M059J (cell line): ENCODE results near the gene KLK14. TPM values are rescaled to one million over a fixed set of nuclear protein-coding genes. Genes with fewer than 3 reads are reported as not detected.

Experiments used
- DNase-seq: peaks from one replicate; pipeline ENCODE4 v3.0.0-alpha.2; 2012; ENCODE audit warnings: low read depth
- total RNA-seq: library from RNA; depleted of rRNA; stranded (reverse); fragments of >200 nt; shearing (Covaris generic); gene quantifications from 2 replicates; pipeline ENCODE4 v1.2.3, GENCODE V29; 2014

KLK14 gene
- total RNA-seq, 1 experiment from 2014 or later = not detected

DNA sequence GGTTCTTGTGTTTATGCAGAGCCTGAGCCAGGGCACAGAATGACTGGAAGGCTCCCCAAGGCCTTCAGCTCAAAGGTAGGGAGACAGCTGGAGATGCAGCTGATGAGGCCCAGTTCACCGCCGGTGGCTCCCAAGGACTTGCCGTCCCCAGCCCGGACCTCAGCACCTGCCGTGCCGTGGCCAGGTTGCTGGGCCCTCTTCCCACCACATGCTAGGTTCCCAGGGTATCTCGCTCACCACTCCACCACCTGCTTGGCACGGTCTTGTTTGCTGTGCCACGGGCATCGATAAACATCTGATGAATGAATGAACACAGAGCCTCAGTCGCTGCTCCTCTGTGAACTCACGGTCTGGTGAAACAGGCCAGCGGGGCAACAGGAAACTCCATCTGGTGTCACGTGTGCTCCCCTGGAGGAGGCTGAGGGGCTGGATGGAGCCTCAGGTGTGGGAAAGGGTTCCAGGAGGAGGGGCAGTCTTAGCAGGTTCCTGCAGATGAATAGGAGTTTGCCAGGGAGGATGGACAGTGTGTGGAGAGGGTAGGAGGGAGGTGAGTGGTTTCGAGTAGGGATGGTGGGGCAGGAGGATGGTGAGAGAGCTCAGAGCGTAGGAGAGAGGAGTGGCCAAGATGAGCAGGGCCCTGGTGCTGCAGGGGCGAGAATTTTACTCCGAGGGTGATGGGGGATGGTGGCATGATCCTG, 3.6 kb upstream of the KLK14 start:
- DNase-seq = no peak

DNA sequence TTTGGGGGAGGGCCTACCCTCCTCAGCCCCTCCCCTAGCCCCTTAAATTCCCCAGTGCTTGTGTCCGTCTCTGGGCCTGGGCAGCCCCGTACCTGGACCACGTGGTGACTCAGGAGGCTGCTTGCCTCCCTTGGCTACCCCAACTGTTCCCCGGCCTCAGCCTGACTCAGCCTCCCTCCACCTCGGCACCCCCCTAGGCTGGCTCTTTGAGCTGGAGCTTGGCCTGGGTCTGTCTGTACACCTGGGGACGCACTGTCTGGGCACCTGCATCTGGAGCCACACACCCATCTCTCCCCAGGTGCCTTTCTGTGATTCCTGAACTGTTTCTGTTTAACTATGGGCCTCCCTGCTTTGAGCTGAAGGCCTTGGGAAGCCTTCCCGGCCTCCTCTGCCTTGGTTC, 1.8 kb upstream of the KLK14 start:
- DNase-seq = no peak

DNA sequence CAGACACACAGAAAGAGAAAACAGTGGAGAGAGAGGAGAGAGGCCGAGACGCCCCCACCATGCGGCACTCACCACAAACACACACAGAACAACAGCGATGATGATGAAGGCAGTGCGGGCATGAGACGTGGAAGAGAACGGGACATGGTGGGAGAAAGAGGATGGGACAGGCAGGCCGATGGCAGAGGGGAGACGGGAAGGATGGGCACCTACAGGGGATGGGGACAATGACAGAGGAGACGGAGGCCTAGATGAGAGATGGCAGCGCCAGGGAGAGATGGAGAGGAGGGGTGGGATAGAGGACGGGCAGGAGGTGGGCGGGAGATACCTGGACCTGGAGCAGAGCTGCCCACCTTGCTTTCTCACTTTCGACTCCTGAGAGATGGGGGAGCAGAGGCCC, 1.1 kb upstream of the KLK14 start:
- no peak for DNase-seq

DNA sequence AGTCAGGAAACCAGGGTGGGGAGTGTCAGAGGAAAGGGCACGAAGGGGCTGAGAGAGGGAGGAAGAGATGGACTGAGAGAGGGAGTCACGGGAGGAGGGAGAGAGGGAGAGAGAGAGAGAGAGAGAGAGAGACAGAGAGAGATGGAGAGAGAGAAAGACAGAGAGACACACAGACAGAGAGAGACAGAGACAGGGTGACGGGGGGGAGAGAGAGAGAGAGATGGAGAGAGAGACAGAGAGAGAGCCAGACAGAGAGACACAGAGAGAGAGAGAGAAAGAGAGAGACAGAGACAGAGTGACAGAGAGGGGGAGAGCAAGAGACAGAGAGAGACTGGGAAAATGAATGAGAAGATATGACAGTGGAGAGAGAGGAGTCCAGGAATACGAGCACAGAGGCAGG, 494 bp upstream of the KLK14 start:
- DNase-seq = no peak

DNA sequence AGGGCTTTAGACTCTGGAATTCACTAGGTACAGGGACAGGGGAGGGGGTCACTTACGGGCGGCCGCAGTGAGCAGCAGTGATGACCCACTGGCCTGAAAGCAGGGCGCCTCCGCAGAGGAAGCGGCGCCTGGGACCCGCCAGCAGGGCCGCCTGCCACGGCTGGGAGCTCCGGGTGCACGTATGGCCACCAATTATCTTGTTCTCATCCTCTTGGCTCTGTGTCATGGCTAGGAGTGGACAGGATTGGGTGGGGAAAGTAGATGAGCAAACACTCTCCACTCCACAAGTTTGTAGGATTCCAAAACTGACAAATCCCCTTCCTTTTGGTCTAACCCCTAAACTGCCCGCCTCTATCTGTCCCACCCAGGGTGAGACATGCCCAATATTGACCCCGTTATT, 1.2 kb downstream of the KLK14 start:
- DNase-seq = no peak

DNA sequence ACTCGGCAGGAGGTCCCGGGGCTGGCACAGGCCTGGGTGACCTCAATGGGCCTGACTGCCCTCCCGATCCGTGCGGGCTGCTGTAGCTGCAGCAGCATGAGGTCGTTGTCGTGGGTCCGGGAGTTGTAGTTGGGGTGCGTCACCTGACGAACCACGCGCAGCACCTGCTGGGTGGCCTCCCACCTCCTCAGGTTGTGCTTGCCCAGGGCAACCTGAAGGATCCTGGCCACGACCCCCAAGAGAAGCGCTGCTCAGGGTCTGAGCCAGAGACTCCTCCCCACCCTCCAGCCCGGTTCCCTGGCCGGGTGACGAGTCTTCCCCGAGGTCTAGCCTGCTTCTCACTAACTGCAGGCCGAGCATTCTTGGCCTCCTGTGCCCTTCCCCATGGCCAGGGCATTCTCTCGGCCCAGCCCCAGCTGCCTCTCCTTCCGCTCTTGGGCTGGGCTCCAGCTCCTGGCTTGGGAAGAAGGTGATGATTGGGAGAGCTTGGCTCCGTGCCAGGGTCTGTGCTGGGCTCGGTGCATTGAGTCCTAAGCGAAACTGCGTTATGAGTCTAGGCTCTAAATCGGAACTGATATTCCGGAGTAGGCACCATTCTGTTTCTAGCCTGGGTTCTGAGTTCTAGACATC, 3.1 kb downstream of the KLK14 start:
- no peak for DNase-seq

DNA sequence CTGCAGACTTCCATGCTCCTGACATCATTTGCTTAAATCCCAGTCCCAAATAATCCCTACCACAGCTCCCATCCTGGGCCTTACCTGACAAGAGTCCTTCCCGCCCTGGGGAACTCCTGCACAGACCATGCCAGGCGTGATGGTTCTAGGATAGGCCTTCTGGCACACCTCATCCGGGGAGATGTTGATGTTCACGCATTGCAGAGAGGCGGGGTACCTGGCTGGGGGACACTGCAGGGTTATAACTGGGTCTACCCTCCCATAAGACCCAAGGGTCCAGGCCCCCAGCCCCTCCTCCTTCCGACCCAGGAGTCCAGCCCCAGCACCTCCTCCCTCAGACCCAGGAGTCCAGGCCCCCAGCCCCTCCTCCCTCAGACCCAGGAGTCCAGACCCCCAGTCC, 4.0 kb downstream of the KLK14 start:
- DNase-seq = no peak

DNA sequence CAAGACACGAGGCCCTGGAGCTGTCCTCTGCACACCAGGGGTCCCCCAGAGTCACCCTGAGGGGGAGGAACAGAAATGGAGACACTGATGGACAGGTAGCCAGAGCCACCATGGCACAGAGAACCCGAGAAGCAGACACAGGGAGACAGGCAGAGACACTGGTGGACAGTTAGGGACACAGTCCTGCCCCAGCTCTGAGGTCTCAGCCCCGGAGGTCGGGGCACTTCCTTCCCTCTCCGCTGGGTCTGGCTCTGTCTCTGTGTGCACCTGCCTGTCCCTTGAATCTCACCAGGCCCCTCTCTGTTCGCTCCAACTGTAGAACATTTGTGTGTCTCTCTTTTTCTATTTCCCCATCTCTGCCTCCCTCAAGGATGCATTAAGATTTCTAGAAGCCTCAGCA, 4.6 kb downstream of the KLK14 start:
- no peak for DNase-seq

DNA sequence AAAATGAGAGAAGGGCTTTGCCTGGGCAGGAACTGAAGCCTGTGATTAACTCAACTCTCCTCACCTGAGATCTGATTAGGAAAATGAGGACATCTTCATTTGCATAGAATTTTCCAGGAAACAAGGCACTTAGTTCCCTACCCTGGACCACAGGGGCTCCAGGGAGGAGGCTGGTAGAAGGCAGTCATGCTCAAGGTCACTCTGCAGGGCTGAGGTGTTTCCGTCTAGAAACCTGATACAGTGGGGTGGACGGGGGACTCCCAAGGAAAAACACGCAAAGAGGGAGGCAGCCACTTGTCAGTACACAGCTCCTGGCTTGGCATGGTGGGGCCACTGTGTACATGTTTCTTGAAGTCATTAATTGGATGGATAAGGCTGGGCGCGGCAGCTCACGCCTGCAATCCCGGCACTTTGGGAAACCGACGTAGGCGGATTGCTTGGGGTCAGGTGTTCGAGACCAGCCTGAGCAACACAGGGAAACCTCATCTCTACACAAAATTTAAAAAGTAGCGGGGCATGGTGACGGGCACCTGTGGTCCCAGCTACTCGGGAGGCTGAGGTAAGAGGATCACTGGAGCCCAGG, 6.0 kb downstream of the KLK14 start:
- no peak for DNase-seq

DNA sequence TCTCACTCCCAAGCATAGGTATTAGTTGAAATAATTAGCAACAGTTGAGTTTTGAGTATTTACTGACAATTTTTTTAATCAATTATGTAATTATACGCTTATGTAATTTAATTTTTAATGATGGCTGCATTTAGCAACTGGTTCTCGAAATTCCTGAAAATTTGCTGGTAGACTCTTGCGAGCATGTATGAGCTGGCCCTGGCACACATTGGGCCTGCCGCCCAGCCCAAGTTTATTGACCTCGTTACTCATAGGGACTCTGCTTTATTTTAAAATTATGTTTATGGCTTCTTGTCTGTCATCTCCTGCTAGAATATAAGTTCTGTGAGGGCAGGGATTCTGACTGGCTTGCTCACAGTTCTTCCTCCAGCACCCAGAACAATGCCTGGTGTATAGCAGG, 6.7 kb downstream of the KLK14 start:
- no peak for DNase-seq

DNA sequence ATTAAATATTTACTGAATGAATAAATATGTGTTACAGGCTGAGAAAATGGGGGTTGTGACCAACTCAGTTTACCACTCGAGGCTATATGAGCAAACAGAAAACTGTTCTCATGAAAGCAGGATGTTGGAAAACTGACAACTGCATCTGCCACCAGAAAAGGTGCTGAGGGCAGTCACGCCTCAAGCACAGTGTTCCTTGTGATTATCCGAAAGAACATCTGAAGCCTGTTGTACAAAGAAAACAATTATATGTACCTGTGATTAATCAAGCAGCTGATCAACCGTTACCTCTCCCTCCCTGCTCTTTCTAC, 11.6 kb downstream of the KLK14 start:
- no peak for DNase-seq

DNA sequence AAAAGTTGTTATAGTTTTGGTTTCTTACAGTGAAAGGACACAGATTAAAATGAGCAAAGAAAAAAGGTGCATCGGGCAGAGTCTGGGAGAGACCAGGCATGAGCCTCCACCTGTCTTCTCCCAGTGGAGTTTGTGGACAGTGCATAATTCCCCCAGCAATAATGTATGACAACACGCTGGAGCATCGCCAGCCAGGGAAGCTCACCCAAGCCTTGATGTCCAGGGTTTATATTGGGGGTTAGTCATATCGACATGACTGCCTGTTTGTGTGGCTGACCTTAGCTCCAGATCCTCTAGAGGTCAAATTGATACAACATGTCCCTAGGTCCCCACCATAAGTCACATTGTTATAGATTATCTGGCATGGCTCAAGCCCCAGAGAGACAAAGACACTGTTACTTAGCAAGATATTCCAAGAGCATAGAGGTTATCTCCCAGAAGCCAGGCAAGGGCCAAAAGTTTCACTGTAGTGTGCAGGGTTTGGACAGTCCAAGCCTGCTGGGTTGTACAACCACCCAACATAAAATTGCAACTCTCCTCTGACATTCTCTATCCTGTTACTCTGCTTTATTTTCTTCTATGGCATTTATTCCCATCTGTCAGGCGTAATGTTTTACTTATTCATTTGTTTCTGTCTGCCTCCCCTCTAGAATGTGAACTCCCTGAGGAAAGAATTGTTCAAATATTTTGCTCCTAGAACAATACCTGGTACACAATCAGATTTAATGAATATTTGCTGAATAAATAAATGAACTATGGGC, 12.2 kb downstream of the KLK14 start:
- DNase-seq = no peak

DNA sequence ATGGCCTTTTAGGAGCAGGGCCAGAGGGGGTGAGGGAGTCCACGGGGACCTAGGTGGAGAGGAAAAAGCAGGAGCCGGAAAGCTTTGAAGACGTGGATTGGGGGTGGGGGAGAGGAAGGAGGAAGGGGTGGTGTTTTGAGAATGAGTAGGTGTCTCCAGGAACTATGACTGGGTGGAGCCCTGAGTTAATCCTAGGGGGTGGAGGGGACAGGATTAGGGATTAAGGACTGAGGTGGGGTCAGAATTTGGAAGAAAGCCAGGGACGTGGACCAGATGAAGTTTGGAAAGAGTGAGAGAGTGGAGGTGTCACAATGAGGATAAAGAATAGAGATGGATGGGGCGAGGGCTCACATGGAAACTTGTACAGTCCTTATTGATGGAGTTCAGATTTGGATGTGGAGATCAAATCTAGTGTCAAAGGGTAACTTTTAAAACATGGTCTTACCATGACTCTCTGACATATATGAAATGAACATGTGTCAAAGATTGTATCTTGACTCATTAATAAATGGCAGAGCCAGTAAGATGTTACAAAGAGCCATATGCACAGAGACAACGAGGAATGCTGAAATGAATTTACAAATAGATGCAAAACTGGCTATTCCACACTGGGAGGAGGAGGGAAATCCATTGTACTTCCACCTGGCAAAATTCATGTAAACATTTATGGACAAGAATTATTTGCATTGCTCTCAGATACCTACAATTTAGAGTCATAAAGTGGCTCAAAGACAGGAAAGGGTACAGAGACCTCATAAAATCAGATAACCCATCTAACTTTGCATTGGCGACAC, 16.1 kb downstream of the KLK14 start:
- no peak for DNase-seq

DNA sequence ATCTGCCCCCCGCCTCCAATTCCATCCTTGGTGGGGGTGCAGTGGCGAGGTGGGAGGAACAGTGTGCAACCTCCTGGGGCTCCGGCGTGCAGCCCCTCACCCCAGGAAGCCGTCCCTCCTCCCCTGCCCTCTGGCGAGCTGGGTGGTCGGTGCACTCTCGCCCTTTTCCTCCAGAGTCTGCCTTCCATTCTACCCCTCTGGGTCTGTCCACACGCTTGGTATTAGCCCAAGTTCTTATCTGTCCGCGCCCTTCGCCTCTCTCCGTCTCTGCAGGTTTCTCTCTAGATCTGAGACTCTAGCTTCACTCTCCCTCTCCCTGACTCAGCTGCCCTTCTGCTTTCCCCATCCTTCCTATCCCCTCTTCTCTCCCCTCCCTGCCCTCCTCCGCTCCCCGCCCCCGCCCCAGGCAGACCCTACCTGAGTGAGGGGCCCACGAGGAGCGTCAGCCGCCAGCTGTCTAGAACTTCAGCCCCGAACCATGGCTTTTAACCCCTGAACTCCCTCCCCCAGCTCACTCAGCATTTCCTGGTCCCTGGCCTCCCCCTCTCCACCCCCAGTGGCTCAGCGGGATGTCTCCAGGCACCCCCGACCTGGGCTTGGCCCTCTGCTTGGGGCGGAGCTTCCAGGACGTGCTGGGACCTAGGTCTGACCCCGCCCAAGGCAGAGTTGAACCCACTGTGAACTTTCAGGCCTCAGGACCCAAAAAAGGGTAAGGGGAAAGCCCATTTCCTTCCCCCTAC, 17.3 kb downstream of the KLK14 start:
- no peak for DNase-seq

DNA sequence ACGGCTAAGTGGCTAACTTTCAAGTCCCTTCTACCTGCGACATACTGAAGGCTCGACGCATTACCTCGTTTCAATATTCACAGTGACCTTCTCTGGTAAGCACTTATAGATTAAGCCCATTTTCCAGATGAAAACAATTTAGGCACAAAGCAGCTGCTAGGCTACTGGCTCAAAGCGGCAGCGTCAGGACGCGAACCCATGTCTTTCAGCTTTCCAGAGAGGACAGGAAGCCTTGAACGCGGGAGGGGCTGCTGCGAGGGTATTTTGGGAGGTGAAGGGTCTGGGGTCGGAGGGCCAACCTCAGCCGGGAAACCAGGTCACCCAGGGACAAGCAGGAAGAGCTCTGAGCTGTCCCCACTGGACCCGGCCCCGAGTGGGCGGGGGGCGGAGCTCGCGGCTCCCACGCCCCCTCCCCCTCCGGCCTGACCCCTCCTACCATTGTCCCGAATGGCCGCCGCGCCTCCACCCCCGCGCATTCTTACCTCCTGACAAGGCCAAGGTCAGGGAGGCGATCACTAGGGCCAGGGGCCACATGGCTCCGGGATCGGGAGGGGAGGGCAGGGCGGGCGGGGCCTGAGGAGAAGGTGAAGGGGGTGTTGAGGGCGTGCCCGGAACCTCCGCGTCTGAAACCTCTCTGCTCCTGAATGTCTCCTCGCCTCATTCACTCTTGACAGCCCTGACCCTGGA, 18.0 kb downstream of the KLK14 start, which contains the start of gene KLK13:
Gene KLK13 (minus strand): TSS at position 559 of the 687 bp plus-strand sequence. CDS start 25 bp downstream, at position 534.
- DNase-seq = no peak

DNA sequence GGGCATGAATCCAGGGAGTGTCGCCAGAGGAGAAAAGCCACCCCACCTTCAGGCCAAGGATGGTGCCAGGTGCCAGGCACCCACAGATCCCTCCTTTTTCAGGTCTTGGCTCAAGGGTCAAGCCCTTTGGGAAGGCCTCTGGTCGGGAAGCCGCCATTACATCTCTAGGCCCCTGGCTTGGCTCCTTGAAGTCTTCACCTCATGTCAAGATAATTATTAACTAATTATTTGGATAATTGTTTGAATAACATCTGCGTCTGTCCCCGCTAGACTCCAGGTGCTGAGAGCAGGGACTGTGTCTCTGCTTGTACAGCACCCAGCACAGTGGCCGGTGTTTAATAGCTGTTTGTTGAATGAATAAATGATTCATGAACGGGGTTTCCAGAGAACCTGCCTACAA, 19.0 kb downstream of the KLK14 start:
- no peak for DNase-seq

DNA sequence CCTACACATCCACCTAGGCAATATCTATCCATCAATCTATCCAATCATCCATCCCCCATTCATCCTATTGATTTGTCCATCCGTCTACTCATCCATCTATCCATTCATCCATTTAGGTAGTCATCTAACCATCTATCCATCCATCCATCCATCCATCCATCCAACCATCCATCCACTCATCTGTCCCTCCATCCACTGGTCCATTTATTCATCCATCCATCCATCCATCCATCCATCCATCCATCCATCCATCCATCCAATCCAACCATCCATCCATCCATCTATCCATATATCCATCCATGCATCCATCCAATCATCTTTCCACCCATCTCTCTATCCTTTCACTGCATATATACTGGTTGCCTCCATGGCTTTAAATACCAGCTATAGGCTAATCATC, 21.7 kb downstream of the KLK14 start:
- no peak for DNase-seq

DNA sequence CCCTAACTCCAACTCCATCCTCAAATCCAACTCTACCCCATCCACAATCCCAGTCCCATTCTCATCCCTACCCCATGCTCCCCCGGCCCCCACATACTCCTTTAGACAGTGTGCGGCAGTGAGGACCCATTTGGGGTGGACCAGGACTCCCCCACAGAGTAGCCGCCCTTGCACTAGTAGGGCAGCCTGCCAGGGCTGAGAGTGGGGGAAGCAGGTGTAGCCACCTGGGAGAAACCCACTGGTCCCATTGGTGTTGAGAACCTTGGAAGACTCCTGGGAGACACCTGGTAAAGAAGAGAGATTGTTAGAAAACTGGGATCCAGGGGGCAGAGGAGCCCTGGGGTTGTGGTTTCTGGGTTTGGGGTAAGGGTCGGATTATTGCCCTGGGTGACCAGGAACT, 22.4 kb downstream of the KLK14 start:
- no peak for DNase-seq

DNA sequence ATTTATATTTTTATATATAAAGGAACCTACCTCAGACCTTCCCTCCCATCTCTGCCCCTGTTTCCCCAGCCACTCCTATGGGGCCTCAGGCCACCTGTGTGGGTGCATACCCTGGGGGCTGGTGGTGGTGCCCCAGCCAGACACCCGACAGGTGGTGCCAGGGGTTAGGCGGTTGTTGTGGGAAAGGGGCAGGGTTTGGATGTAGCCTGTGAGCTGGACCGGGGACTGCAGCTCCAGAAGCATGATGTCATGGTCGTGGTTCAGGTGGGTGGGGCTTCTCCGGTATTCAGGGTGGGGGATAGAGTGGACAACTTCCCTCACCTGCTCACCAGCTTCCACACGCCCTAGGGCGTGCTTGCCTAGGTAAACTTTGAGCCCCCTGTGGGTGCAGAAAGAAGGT, 23.0 kb downstream of the KLK14 start:
- DNase-seq = no peak

DNA sequence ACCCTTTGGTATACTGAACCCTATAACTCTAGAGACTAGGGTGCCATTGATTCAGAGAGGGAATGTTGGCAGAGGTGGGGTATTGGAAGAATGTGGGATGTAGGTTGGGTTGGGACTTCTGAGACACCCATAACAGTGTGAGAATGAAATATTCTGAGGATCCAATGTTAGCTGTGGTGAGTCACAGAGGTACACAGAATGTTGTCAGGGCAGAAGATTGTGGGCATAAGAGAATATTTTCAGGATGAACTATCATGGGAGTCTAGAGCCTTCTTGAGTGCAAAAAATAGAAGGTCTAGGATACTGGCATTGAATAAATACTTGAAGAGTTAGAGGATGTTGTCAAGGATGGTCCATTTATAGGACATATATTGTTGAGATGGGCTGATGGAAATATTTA, 26.8 kb downstream of the KLK14 start:
- DNase-seq = no peak

DNA sequence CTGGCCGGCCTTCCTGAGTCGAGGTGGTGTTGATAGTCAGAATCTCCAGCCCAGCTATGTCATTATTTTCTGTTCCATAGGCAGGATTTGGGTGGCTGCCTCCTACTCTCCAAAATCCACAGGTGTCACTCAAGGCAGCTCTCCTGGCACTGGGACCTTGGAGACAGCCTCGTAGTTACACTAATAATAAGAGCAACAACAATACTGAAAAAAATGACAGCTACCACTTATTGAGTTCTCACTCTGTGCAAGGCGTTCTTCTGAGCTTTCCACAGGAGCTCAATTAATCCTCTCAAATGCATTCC, 35.7 kb downstream of the KLK14 start:
- no peak for DNase-seq
